ENCODE results near the gene TBC1D2. TPM values are rescaled to one million over a fixed set of nuclear protein-coding genes. Genes with fewer than 3 reads are reported as not detected.

The TBC1D2 gene, protein sequence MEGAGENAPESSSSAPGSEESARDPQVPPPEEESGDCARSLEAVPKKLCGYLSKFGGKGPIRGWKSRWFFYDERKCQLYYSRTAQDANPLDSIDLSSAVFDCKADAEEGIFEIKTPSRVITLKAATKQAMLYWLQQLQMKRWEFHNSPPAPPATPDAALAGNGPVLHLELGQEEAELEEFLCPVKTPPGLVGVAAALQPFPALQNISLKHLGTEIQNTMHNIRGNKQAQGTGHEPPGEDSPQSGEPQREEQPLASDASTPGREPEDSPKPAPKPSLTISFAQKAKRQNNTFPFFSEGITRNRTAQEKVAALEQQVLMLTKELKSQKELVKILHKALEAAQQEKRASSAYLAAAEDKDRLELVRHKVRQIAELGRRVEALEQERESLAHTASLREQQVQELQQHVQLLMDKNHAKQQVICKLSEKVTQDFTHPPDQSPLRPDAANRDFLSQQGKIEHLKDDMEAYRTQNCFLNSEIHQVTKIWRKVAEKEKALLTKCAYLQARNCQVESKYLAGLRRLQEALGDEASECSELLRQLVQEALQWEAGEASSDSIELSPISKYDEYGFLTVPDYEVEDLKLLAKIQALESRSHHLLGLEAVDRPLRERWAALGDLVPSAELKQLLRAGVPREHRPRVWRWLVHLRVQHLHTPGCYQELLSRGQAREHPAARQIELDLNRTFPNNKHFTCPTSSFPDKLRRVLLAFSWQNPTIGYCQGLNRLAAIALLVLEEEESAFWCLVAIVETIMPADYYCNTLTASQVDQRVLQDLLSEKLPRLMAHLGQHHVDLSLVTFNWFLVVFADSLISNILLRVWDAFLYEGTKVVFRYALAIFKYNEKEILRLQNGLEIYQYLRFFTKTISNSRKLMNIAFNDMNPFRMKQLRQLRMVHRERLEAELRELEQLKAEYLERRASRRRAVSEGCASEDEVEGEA
- 3.3 and 4.1 TPM in 2 replicates for polyA plus RNA-seq (2011; rRNA removed)
- 4.1 and 4.6 TPM in 2 replicates for polyA plus RNA-seq (2012; cell fraction: cytosol; rRNA removed)
- 11.3 and 11.9 TPM in 2 replicates for polyA plus RNA-seq (2012; cell fraction: nucleus; rRNA removed)
- polyA plus RNA-seq (2017; fragmentation: RNase III; extraction: RNeasy Plus Mini Kit Qiagen cat#74134 plus additional on column Dnase treatment), result 6.5 to 7.5 TPM (median 7.3 TPM) in 3 replicates
- 5.4 and 6.4 TPM in 2 replicates for polyA minus RNA-seq (2011; rRNA and poly(A)+ RNA removed)

DNA sequence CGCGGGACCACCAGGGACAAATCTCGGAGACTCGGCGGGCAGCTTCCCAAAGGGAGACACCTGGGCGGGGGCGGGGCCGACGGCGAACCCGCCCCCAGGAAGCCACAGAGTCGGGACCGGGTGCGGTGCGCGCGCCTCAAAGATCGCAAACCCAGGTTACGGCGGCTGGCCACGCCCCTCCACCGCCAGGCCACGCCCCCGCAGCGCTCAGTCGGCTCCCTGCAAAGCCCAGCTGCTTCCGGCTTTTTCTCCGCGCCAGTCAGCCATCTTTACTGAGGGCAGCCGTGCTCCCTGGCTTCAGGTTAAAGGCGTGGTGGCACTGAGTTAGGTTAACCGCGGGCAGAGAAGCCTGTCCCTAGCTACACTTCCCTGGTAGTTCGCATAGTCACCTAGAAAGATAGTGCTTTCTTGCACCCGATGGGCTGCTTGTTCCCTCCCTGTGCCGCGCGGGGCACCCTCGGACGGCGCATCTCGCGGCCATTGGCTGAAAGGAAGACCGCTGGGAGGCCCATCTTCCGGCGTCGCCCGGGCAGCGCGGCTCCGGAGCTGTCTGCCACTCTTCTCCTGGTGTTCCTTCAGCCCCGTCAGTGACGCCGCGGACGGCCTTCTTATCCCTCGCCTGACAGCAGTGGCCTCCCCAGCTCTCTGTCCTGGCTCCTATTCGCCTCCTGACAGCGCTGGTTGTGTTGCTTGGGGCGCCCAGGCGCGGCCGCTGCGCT, at the start of gene TBC1D2:
TSS of gene TBC1D2 (minus strand) at position 72 of the 719 bp plus-strand sequence. CDS start 108 bp downstream, outside the sequence.
- peak within 1 kb of the TSS; percentile 79 for H3K4me3 ChIP-seq
- FAIRE-seq, result no peak
- WGBS (ENCODE audit: missing lambda C conversion rate), result 2% methylated on average over 48 of the region's 64 CpGs
- peak within 1 kb of the TSS; percentile 86 to 90 for H3K27ac ChIP-seq
- peak; percentile 92 to 94 for DNase-seq (ENCODE audit: low read depth in 1 of 2, low spot score in 1 of 2)
- ChIA-PET POLR2A (interaction anchor here (0.7 to 2.5 kb wide), 12 partner anchors 10 to 334 kb away, joined by 3 to 13 read pairs (median 4); partner anchors contain the start of genes CORO2A, NANS and TRMO), CTCF (interaction anchor here (0.7 to 3.2 kb wide), 26 partner anchors 8 to 520 kb away, joined by 3 to 44 read pairs (median 4); partner anchors contain the start of gene TRIM14)
- H3K4me2 ChIP-seq, result peak within 1 kb of the TSS; percentile 89
- H3K4me1 ChIP-seq, result peaks cover 45% of the 10 kb centered on the region
- TF ChIP-seq JUN (IDR thresholded peaks at IDR 0.05), result peak; percentile 60 to 68; a peak in 3 of 5 replicates
- TF ChIP-seq, protein P1, sequence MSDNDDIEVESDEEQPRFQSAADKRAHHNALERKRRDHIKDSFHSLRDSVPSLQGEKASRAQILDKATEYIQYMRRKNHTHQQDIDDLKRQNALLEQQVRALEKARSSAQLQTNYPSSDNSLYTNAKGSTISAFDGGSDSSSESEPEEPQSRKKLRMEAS (IDR thresholded peaks at IDR 0.05), result peak; percentile 90
- peak; percentile 57; the same call in 1 of the 2 replicates for TF ChIP-seq PHF8 (IDR thresholded peaks at IDR 0.05; ENCODE audit: borderline replicate concordance, low read depth)
- TF ChIP-seq, protein P2, sequence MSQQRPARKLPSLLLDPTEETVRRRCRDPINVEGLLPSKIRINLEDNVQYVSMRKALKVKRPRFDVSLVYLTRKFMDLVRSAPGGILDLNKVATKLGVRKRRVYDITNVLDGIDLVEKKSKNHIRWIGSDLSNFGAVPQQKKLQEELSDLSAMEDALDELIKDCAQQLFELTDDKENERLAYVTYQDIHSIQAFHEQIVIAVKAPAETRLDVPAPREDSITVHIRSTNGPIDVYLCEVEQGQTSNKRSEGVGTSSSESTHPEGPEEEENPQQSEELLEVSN (IDR thresholded peaks at IDR 0.05; ENCODE audit: borderline replicate concordance, low read depth), result peak; percentile 58; the same call in 1 of the 2 replicates
- TF ChIP-seq MYC (IDR thresholded peaks at IDR 0.05; ENCODE audit: borderline replicate concordance, low read length), result peak; percentile 52; the same call in 1 of the 2 replicates
- peak; percentile 83 for TF ChIP-seq POLR2A (IDR thresholded peaks at IDR 0.05; ENCODE audit: low read length)
- no peak for TF ChIP-seq TP53 (CRISPR knock-in tag; IDR thresholded peaks at IDR 0.05)
- TF ChIP-seq HOXB13 (CRISPR knock-in tag; IDR thresholded peaks at IDR 0.05; ENCODE audit: low read depth), result peak; percentile 46; the same call in 1 of the 2 replicates
- TF ChIP-seq, protein P3, sequence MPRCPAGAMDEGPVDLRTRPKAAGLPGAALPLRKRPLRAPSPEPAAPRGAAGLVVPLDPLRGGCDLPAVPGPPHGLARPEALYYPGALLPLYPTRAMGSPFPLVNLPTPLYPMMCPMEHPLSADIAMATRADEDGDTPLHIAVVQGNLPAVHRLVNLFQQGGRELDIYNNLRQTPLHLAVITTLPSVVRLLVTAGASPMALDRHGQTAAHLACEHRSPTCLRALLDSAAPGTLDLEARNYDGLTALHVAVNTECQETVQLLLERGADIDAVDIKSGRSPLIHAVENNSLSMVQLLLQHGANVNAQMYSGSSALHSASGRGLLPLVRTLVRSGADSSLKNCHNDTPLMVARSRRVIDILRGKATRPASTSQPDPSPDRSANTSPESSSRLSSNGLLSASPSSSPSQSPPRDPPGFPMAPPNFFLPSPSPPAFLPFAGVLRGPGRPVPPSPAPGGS (IDR thresholded peaks at IDR 0.05), result 0 out of 3 replicates have a peak, but pooled peaks have one; percentile 47
- no peak for TF ChIP-seq KDM5A (IDR thresholded peaks at IDR 0.05)
- no peak for TF ChIP-seq ZNF302 (CRISPR knock-in tag; IDR thresholded peaks at IDR 0.05)
- TF ChIP-seq, protein P4, sequence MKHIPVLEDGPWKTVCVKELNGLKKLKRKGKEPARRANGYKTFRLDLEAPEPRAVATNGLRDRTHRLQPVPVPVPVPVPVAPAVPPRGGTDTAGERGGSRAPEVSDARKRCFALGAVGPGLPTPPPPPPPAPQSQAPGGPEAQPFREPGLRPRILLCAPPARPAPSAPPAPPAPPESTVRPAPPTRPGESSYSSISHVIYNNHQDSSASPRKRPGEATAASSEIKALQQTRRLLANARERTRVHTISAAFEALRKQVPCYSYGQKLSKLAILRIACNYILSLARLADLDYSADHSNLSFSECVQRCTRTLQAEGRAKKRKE (CRISPR knock-in tag; IDR thresholded peaks at IDR 0.05; ENCODE audit: low read depth), result 0 out of 2 replicates have a peak, but pooled peaks have one; percentile 37
- no peak for TF ChIP-seq MAZ (IDR thresholded peaks at IDR 0.05; ENCODE audit: borderline replicate concordance, low read depth, low read length)
- TF ChIP-seq, protein P5, sequence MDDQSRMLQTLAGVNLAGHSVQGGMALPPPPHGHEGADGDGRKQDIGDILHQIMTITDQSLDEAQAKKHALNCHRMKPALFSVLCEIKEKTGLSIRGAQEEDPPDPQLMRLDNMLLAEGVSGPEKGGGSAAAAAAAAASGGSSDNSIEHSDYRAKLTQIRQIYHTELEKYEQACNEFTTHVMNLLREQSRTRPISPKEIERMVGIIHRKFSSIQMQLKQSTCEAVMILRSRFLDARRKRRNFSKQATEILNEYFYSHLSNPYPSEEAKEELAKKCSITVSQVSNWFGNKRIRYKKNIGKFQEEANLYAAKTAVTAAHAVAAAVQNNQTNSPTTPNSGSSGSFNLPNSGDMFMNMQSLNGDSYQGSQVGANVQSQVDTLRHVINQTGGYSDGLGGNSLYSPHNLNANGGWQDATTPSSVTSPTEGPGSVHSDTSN (IDR thresholded peaks at IDR 0.05), result peak; percentile 31; the same call in 1 of the 2 replicates
- TF ChIP-seq MAFK (IDR thresholded peaks at IDR 0.05; ENCODE audit: partially characterized antibody), result no peak
- H3K9me3 ChIP-seq, result no peaks in the 10 kb centered on the region
- ATAC-seq, result peak; percentile 85 to 94

DNA sequence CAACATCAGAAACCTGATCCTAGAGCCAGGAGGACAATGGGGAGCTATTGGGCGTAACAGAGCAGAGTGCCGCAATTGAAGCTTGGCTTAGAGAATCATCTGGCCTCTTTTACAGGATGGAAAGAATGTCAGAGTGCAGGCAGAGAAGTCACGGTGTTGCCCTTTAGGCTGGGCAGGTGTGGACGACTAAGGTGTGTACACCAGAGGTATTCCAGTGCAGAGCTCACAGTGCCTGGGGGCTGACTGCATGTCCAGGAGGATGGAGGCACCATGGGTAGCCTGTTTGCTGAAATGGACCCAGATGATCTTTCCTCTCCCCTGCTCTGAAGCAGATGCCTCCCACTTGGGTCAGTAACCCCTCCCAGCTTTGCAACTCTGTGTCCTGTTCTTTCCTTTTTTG, 48.9 kb upstream of the TBC1D2 start:
- Histone ChIP-seq H3K4me2 (no peak overlapping the region), H3K27ac (no peak overlapping the region), H3K9me3 (no peaks in the 10 kb centered on the region), H3K4me1 (no peaks in the 10 kb centered on the region), H3K4me3 (no peak overlapping the region)
- FAIRE-seq (no peak), DNase-seq (ENCODE audit: low read depth in 1 of 2, low spot score in 1 of 2) (no peak), ATAC-seq (no peak)
- TF ChIP-seq, protein P1 (IDR thresholded peaks at IDR 0.05), result no peak
- TF ChIP-seq, protein P4 (CRISPR knock-in tag; IDR thresholded peaks at IDR 0.05; ENCODE audit: low read depth), result no peak
- TF ChIP-seq RAD21 (conservative IDR thresholded peaks at IDR 0.05 in 1 of 2, IDR thresholded peaks at IDR 0.05 in 1 of 2), result no peak
- TF ChIP-seq MYC (IDR thresholded peaks at IDR 0.05; ENCODE audit: borderline replicate concordance, low read length), result no peak
- WGBS (ENCODE audit: missing lambda C conversion rate), result 53% methylated on average over 4 of the region's 4 CpGs
- POLR2A ChIA-PET, result no interaction called here
- CTCF ChIA-PET, result interaction anchor here (0.6 to 7.8 kb wide), 5 partner anchors 10 to 473 kb away, joined by 3 to 60 read pairs (median 3); no protein-coding TSS in a partner anchor

Data from A549 (cell line).